ENCODE data around the gene TESMIN. TPM values are rescaled to one million over a fixed set of nuclear protein-coding genes. Genes with fewer than 3 reads are reported as not detected.

Gene TESMIN, protein sequence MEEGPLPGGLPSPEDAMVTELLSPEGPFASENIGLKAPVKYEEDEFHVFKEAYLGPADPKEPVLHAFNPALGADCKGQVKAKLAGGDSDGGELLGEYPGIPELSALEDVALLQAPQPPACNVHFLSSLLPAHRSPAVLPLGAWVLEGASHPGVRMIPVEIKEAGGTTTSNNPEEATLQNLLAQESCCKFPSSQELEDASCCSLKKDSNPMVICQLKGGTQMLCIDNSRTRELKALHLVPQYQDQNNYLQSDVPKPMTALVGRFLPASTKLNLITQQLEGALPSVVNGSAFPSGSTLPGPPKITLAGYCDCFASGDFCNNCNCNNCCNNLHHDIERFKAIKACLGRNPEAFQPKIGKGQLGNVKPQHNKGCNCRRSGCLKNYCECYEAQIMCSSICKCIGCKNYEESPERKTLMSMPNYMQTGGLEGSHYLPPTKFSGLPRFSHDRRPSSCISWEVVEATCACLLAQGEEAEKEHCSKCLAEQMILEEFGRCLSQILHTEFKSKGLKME
- 3.6 TPM in 1 of 2 replicates, not detected in the other for total RNA-seq (2014; rRNA removed; shearing (Covaris generic))
- polyA plus RNA-seq (2015; cell fraction: cytosol; rRNA removed), result 17.4 and 23.7 TPM in 2 replicates
- 7.8 and 17.2 TPM in 2 replicates for polyA plus RNA-seq (2015; cell fraction: nucleus; rRNA removed)

- DNase-seq (ENCODE audit: low read depth), result no peak
Measured at GRCh38 chr11:68751331-68751856, at the start of gene TESMIN. Gene TESMIN, minus strand, starts transcription at chr11:68751520. Its CDS starts 860 bp downstream, at chr11:68750660.

- no peak for DNase-seq (ENCODE audit: low read depth)
Measured at GRCh38 chr11:68798221-68798813, 47.0 kb upstream of the TESMIN start.

- DNase-seq (ENCODE audit: low read depth), result no peak
Measured at GRCh38 chr11:68796801-68797200, 45.5 kb upstream of the TESMIN start.

GRCh38 chr11:68792400-68792966, 41.2 kb upstream of the TESMIN start:
- peak; percentile 50 for DNase-seq (ENCODE audit: low read depth)

DNA sequence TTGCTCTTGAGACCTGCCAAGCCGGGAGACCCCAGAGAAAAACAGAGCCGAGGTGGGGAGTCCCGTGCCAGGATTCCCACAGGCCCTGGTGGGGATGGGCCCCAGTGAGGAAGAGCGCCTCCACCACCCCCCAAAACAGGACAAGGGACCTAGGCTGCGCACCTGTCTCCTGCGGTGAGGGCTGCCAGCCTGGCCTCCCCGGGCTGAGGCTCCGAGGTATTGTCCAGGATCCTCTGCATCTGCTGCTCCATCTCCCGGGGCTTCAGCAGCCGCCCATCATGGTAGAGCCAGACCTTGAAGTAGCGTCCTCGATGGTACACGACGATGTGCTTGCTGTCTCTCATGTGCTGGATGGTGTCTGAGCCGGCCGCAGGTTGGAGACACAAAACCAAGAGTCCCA, 33.3 kb upstream of the TESMIN start:
- DNase-seq (ENCODE audit: low read depth), result no peak

DNA sequence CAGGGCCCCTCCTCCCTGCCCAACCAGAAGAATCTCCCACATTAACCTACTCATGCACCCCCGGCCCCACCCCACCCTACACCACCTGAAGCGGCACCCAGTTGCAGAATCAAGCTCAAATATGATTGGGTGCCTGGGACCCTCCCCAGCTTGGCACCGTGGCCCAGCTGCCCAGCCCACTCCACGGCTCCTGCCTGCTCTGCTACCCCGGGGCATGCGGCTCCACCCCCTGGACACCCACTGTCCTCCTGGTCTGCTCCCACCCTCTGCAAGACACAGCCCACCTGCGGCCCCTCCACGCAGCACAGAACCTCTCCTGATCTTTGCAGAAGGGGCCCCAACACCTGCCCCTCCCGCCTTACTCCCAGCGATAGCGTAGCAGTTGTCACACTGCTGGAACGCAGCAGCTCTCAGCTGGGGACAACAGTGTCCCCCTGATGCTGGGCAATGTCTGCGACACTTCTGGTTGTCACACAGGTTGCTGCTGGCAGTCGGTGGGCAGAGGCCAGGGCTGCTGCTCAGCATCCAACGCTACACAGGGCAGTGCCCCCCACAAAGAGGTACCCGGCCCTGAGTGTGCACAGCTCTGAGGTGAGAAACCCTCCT, 32.0 kb upstream of the TESMIN start:
- no peak for DNase-seq (ENCODE audit: low read depth)

- no peak for DNase-seq (ENCODE audit: low read depth)
Measured at GRCh38 chr11:68782711-68783110, 31.4 kb upstream of the TESMIN start.

DNA sequence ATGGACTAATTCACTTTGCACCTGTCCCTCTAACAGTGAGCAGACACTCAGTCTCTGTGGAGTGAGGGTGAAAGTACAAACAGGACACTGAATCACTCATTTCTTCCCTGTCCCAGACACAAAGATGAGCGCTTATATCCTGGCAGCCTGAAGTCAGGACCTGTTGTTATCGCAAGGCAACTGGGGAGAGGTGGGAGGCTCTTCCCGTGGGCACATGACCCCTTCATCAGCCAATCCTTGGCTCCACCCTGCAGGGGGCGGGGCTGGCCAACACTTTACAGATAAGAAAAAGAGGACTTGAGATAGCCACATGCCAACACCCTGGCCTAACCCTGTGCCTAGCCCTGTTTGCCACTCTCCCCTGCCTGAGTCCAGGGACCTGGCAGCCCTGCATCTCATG, 29.5 kb upstream of the TESMIN start:
- DNase-seq (ENCODE audit: low read depth), result no peak

GRCh38 chr11:68778205-68778604, 26.9 kb upstream of the TESMIN start:
- no peak for DNase-seq (ENCODE audit: low read depth)

- no peak for DNase-seq (ENCODE audit: low read depth)
Measured at GRCh38 chr11:68776442-68777235, 25.3 kb upstream of the TESMIN start.

DNA sequence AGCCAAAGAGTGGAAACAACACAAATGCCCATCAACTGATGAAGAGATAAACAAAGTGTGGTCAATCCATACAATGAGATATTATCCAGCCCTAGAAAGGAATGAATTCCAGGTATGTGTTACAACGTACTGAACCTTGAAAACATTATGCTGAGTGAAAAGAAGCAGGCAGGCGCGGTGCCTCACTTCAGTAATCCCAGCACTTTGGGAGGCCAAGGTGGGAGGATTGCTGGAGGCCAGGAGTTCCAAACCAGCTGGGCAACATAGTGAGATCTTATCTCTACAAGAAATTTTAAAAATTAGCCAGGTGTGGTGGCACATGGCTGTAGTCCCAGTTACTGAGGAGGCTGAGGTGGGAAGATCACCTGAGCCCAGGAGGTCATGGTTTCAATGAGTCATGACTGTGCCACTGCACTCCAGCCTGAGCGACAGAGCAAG, 24.6 kb upstream of the TESMIN start:
- DNase-seq (ENCODE audit: low read depth), result no peak

- no peak for DNase-seq (ENCODE audit: low read depth)
Measured at GRCh38 chr11:68774194-68774585, 22.9 kb upstream of the TESMIN start.

GRCh38 chr11:68773521-68774193, 22.3 kb upstream of the TESMIN start:
- no peak for DNase-seq (ENCODE audit: low read depth)

DNA sequence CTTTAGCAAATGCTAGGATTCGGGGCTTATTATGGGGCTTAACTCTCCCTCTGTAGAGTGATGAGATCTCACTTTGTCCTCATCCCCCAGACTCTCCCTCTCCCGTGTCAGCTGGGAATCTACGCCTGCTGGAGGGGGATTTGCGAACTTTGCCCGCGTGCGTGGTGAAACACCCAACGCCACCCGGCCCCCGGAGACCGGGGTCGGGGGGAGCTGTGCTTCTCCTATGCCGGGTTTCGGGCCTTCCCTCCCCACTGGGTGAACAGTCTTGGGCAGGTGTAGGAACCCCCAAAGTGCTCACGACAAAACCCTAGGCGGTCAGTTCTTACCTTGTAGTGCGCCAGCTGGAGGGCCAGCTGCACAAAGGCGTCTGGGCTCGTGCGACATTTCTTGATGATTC, 21.6 kb upstream of the TESMIN start:
- DNase-seq (ENCODE audit: low read depth), result no peak

GRCh38 chr11:68770781-68771180, 19.5 kb upstream of the TESMIN start:
- no peak for DNase-seq (ENCODE audit: low read depth)

- no peak for DNase-seq (ENCODE audit: low read depth)
Measured at GRCh38 chr11:68767672-68768071, 16.4 kb upstream of the TESMIN start.

DNA sequence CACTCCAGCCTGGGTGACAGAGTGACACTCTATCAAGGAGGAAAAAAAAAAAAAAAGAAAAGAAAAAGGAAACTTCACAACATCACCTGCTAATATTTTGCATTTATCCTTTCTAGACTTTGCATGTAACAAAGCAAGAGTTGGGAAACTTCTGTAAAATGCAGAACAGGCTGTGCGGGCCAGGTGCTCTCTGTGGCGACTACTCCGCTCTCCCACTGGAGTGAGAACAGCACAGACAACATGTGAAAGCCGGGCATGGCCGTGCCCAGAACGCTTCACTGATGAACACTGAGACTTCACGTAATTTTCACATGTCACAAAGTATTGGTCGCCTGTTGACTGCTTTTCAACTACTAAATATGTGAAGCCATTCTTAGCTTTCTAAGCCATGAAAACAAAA, 15.5 kb upstream of the TESMIN start:
- no peak for DNase-seq (ENCODE audit: low read depth)

GRCh38 chr11:68764746-68765145, 13.4 kb upstream of the TESMIN start:
- no peak for DNase-seq (ENCODE audit: low read depth)

DNA sequence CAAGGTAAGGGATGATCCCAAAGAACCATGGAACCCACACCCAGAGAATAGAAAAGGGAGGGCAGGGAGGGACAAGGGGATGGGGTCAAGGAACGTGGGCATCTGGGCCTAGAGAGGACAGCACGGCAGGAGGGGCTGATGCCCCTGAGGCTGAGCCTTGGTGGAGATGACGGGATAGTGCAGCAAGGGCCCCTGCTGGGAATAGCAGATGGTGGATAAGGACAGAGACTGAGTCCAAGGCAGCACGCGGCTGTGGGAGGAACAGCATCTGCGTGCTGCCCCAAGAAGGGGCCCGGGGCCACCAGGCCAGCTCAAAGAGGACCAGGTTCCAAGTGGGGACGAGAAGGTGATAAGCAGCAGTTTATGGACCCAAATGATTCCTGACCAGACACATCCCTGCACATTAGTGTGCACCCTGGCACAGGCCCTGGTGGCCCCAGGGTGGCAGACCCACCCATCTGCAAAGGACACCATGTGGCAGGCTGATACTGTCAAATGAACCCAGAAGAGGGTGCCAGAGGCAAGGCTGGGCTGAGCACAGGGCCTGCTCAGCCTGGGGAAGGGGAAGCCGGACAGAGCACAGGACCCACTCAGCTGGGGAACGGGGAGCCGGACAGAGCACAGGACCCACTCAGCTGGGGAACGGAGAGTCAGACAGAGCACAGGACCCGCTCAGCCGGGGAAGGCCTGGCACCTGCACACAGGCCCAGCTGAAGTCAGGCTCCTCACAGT, 12.8 kb upstream of the TESMIN start:
- DNase-seq (ENCODE audit: low read depth), result no peak
